LHCN-M2 (cell line): ENCODE measurements around the gene TRDMT1. TPM values are rescaled to one million over a fixed set of nuclear protein-coding genes. Genes with fewer than 3 reads are reported as not detected.
A peak's percentile ranks its signal among the peaks of the same experiment; 100 is the strongest.

Experiments used
- DNase-seq: peaks from one replicate; pipeline ENCODE4 v3.0.0-alpha.2; 2012; ENCODE audit warnings: low read depth
- total RNA-seq: library from RNA; depleted of rRNA; stranded (reverse); fragments of >200 nt; gene quantifications from 2 replicates; pipeline ENCODE4 v1.2.3, GENCODE V29; 2014

Gene TRDMT1
- total RNA-seq, 1 experiment from 2014 or later, result 5.9 TPM

DNA sequence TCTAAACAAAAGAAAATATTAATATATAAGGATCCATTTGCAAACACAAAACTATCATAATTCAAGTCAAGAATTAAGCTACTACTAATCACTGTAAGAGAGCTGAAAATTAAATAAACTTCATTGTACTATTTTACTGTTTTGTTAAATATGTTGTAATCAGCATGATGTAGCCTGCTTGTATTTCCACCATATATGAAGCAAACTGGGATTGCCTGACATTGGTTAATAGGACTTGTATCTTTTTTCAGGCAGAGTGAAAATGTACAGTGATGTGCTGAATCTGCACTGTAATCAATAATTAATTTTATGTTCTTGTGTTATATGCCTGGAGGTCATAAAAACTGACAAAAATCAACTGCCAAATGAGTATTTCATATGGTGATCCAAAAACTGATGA lies 25.4 kb downstream of the TRDMT1 start:
- DNase-seq, result no peak

DNA sequence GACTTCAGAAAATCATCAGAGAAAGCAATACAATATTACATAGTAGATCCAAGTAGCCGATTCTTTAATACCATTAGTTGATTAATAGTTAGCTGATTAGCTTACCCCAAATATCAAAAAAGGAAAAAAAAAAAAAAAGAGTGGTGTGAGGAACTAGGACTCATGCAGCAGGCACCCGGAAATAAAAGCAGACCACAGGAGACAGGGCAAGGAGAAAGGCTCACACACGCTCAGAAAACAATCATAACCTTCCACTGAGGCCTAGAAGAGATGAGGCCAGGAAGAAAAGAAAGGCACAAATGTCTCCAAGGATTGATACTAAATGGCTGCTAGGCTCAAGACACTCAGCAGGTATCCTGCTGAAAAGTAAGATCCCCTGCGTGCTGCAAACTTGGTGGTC lies 25.9 kb downstream of the TRDMT1 start:
- peak; percentile 72 for DNase-seq

- DNase-seq, result no peak
These were observed 26.8 kb downstream of the TRDMT1 start for GRCh38 chr10:17174626-17175025.

- peak; percentile 28 for DNase-seq
These were observed 30.3 kb downstream of the TRDMT1 start for GRCh38 chr10:17171141-17171641.

DNA sequence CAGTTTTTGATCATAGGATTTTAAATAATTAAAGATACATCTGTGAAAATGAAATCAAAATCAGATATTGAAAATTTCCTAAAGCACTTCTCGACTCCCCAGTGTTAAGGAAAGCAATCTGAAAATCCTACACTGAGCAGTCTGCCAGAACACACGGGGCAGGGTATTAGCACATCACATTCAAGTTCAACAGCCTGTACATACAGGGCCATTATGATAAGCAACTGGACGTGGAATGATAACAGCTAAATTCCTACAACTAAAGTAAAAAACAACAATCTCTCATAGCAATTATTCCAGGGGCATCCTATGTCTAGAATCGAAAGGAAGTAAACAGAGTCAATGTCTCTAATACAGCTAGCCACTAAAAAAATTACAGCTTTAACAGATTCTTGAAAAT lies 31.7 kb downstream of the TRDMT1 start:
- DNase-seq, result no peak

DNA sequence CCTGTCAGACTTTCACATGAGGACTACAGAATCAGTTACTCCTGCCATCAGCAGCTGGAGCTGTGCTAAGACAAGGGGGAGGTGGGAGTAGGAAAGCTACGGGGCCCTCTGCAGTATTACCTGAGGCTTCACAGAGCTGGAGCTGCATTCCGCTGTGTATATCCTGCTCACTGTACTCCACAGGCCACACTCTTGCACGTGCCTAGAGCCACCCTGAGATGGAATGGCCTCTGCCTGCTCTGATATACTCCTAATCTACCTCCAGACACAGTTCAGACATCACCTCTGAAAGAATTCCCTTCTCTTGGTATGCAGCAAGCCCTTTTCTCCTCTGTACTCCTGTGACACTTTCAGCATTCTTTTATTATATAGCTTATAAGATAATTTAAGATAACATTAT lies 34.8 kb downstream of the TRDMT1 start:
- no peak for DNase-seq

DNA sequence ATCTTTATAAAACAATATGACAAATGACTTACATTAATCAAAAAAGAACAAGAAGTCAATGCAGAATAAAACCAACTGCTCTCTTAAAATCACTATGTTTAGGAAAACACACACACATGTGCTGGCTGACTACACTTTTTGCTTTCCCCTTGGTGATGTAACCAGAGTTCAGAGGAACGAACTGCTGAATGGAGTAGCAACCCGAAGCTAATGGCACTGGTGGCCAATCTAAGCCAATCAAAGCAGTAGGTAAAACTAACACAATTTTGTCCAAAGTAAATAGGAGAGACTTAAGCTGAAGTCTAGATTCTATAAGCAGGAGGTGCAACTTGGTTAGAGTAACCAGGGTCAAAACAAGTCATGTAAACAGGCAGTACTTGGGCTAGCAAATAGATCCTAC lies 38.6 kb downstream of the TRDMT1 start:
- DNase-seq, result no peak

DNA sequence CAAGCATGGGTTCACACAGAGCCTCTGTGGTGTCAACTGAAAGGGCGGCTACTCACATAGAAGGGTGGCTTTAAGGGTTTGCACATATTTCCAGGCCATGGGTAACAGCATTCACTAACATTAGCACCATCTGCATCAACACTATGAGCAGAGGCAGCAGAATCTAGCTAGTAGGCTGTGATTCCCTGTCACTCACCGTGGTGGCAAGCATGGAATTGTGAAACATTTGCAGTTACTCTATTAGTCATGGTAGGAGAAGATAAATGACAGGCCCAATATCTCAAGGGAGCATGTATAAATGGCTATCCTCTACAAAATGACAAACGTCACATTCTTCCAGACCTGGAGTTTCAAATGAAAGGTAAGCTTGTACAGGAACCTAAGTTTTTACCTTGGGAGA lies 39.7 kb downstream of the TRDMT1 start:
- DNase-seq, result no peak

GRCh38 chr10:17157024-17157423 lies 44.4 kb downstream of the TRDMT1 start:
- DNase-seq, result no peak

DNA sequence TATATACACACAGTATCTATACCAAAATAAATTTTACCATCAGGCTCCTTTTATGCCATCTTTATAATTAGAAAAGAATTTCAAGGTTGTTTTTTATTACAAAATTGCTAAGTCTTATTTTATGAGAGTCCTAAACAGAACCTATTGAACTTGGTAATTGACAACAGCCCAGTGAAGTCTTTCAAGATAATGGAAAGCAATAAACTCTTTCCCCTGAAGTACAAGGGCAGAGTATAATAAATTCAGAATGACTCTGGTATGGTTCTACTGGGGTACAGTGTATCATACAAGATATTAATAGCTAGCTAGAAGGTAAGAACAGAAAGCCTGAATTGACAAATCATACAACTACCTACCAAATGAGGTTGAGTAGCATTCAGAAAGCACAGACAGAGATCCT lies 45.6 kb downstream of the TRDMT1 start:
- no peak for DNase-seq

GRCh38 chr10:17154116-17154515 lies 47.4 kb downstream of the TRDMT1 start:
- DNase-seq, result no peak

- DNase-seq, result no peak
These were observed 48.2 kb downstream of the TRDMT1 start for GRCh38 chr10:17153321-17153720.

DNA sequence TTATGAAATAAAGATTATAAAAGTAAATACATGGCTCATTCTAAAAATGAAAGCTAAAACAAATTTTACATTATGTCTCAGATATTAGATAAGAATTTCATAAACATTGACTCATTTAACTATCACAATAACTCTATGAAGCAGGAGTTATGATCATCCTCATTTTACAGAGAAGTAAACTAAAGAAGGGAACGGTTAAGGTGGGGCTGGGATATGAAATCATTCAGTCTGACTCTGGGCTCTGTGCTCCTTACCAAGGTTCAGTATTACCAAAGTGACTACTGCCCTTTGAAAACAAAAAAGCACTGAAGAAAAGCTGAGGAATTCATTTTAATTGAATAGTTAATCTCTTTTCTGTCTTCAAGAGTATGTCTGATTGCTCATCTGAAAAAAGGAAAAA lies 49.8 kb downstream of the TRDMT1 start:
- no peak for DNase-seq

DNA sequence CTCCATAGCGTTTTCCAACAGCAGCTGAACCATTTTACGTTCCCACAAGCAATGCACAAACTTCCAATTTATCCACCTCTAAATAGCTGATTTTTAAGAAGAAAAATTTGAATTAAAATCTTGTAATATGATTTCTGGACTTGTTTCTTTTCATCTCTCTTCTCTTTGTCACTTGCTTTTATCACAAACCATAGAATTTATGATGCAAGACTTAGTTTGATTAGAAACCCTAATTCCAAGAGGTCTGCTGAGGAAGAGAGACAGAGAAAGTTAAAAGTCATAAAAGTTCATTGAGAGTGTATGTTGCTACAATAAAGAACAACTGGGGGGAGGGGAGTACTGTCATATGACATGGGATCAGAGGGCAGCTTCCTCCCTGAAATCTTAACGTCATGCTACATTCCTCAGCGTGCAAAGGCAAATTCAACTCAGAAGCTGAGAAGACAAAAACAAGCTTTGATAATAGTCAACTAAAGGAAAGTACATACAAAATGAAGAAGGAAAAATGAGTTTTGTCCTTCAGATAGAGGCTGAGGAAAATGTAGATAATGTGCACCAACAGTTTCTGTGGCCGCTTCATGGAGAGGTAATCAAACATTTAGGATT lies 53.5 kb downstream of the TRDMT1 start:
- no peak for DNase-seq

DNA sequence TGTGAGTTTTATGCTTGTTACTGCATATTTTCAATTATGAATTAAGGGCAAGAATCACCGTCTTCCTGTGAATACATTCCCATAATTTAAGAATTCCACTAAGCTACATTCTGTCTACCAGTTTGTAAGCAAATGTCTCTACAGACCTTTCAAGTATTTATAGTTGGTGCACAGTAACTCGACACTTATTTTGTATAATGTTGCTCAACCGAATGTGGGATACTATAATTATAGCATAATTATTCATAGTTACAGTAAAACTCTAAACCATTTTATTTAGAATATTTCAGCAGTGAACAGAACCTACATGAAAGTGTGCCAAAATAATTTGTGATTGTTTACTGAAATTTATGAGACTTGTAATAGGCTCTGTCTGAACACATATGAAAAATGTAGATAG lies 54.6 kb downstream of the TRDMT1 start:
- no peak for DNase-seq

- DNase-seq, result no peak
These were observed 56.2 kb downstream of the TRDMT1 start for GRCh38 chr10:17145239-17145638.

- DNase-seq, result peak; percentile 56
These were observed 56.7 kb downstream of the TRDMT1 start for GRCh38 chr10:17144757-17145156.

DNA sequence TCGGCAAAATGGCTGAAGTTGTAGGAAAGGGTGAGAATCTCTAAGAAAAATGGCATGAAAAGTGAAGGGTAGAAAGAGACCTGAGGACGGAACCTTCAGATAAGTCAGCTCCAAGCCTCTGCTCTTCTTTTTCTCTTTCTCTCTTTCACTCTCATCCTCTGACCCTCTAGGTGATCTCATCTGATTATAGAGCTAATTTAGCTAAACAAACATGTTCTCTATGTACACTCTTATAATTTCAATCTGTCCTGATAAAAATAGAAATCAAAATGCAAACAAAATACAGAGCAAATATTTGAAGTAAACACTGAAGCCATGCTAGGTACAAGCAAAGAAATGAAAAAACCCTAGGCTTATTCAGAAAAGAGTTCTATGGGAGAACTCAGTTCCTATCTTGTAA lies 57.4 kb downstream of the TRDMT1 start:
- no peak for DNase-seq

DNA sequence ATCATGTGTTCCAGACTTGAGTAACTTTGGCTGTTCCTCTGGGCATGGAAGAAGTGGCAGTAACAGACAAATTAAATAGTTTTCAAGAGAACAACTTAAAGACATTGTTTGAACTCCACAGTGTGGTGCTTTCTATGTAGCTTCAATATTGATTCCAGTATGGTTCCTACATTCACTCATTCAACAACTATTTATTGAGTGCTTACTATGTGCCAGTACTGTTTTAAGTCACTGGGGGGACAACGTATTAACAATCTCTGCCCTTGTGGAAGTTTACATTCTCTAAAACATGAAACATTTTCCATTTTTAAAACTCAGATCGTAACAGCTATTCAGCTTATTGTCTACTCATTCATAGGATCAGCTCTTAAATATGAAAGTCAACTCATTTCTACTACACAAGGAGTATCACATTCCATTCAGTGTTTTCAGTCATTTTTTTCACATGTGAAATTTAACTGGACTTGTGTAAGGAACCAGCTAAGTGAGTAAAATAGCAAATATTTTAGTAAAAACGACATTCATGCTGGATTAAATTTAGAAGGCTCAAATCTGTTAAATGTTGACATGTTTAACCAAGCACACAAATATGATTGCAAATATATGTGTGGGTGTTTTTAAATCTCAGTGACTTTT lies 58.3 kb downstream of the TRDMT1 start:
- no peak for DNase-seq

- DNase-seq, result no peak
These were observed 59.8 kb downstream of the TRDMT1 start for GRCh38 chr10:17141504-17142229.

GRCh38 chr10:17140386-17140761 lies 61.1 kb downstream of the TRDMT1 start:
- DNase-seq, result no peak

DNA sequence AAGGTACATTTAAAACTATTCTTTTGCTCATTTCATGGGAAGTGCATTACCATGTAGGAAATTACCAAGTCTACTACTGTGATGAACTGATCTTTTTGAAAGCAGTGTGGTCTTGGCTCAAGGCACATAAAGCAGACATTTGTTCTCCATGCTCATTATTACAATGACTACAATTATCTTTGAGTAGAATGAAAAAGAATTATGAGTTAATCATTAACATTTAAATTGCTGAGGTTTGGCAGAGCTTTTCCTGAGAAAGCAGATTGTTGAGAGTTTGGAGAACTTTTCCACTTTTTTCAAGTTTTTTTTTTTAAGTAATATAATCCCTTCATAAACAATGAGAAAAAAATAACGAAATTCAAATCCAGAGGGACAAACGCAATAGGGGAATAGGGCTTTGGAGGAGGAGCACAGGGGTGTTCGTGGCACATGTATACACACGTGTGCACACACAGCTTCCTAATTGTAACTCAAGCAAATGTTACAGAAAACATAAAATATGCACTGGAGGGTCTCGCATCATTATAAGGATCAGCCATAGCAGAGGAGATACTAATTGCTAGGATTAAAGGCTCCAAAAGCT lies 62.9 kb downstream of the TRDMT1 start:
- DNase-seq, result no peak
